ENCODE data around the gene SLC35F4. TPM values are rescaled to one million over a fixed set of nuclear protein-coding genes. Genes with fewer than 3 reads are reported as not detected.

The SLC35F4 gene
- total and polyA plus RNA-seq, 2 of the 4 experiments (the other 2 are of a cell fraction), result not detected

GRCh38 chr14:57582746-57583145 is 283.1 kb downstream of the SLC35F4 start:
- Histone ChIP-seq H3K9me3 (ENCODE audit: control insufficient read depth, insufficient read depth, low read length) (no peaks in the 10 kb centered on the region), H2BK120ac (ENCODE audit: low read depth, low read length) (no peak overlapping the region), H3K14ac (replicated peaks; ENCODE audit: low read depth, low read length) (no peak overlapping the region), H3K79me1 (ENCODE audit: low read depth in 1 of 2, low read length in 2 of 2) (no peaks in the 10 kb centered on the region), H4K8ac (ENCODE audit: low read depth in 2 of 2, low read length in 2 of 2) (no peak overlapping the region), H2AK5ac (ENCODE audit: low read depth, low read length) (no peak overlapping the region), H3K27me3 (ENCODE audit: control insufficient read depth, insufficient read depth, low read length) (no peaks in the 10 kb centered on the region), H3K23ac (ENCODE audit: low read depth, low read length) (no peak overlapping the region), H2BK20ac (ENCODE audit: low read depth, low read length) (no peak overlapping the region), H4K91ac (ENCODE audit: insufficient read depth, low read depth, low read length) (no peak overlapping the region), H3K27ac (ENCODE audit: insufficient read depth, low read length) (no peak overlapping the region), H2BK5ac (ENCODE audit: low read depth, low read length, poor library complexity, severe bottlenecking) (no peak overlapping the region), H3K4me1 (ENCODE audit: control insufficient read depth, insufficient read depth, low read length) (no peaks in the 10 kb centered on the region), H3K4ac (ENCODE audit: low read depth, low read length) (no peak overlapping the region), H2AFZ (replicated peaks; ENCODE audit: low read length, poor library complexity) (no peak overlapping the region), H2BK15ac (ENCODE audit: low read depth, low read length) (no peak overlapping the region), H4K20me1 (ENCODE audit: insufficient read depth, low read length) (no peaks in the 10 kb centered on the region), H4K5ac (ENCODE audit: low read depth, low read length) (no peak overlapping the region), H3K4me3 (ENCODE audit: insufficient read depth, low read depth, low read length) (no peak overlapping the region), H2AK9ac (replicated peaks; ENCODE audit: low read depth, low read length, poor library complexity) (no peak overlapping the region), H3K4me2 (ENCODE audit: low read depth, low read length) (no peak overlapping the region), H3K18ac (ENCODE audit: low read depth, low read length) (no peak overlapping the region), H3K36me3 (ENCODE audit: control insufficient read depth, insufficient read depth, low read length) (no peaks in the 10 kb centered on the region), H3K56ac (ENCODE audit: extremely low read depth, insufficient read depth, low read length) (no peak overlapping the region), H3K9me1 (ENCODE audit: insufficient read depth, low read length) (no peaks in the 10 kb centered on the region), H3K9ac (ENCODE audit: low read depth, low read length) (no peak overlapping the region)
- in situ Hi-C loops (cut with MboI; ENCODE audit: low sequenced_read_pairs), result no loop called here
- intact Hi-C loops (cut with micrococcal nuclease), result no loop called here
- POLR2A ChIA-PET (ENCODE audit: unreplicated experiment), result no interaction called here
- CTCF ChIA-PET, result no interaction called here
- BruUV-seq (replicated peaks), result no TSS peak
- ATAC-seq (ENCODE audit: low read depth) (no peak), DNase-seq (no peak)
- dilution Hi-C loops (cut with HindIII; ENCODE audit: low sequenced_read_pairs, unreplicated experiment), result no loop called here
- WGBS, 2 experiments (ENCODE audit: extremely low coverage in 2 of 2, insufficient read length in 1 of 2), result no CpG with 5 or more reads among the region's 2 CpGs
- no peak for TF ChIP-seq SMC3 (IDR thresholded peaks at IDR 0.05; ENCODE audit: low read depth, low read length)
- no peak for TF ChIP-seq MAFK (IDR thresholded peaks at IDR 0.05; ENCODE audit: low read depth, low read length)
- TF ChIP-seq FOS (IDR thresholded peaks at IDR 0.05; ENCODE audit: low read depth, low read length), result no peak
- no peak for TF ChIP-seq MXI1 (IDR thresholded peaks at IDR 0.05; ENCODE audit: borderline replicate concordance, low read depth, low read length)
- no peak for TF ChIP-seq BHLHE40 (IDR thresholded peaks at IDR 0.05; ENCODE audit: low read depth, low read length)
- TF ChIP-seq CHD1 (IDR thresholded peaks at IDR 0.05; ENCODE audit: low read depth, low read length), result no peak
- no peak for TF ChIP-seq MAZ (IDR thresholded peaks at IDR 0.05; ENCODE audit: borderline replicate concordance, low read depth, low read length)
- no peak for TF ChIP-seq NFE2L2 (IDR thresholded peaks at IDR 0.05; ENCODE audit: low read depth, low read length)
- TF ChIP-seq USF2 (IDR thresholded peaks at IDR 0.05; ENCODE audit: low read depth, low read length), result no peak
- no peak for TF ChIP-seq ELK1 (IDR thresholded peaks at IDR 0.05; ENCODE audit: borderline replicate concordance, low read depth, low read length)
